Stimulated activated naive CD4-positive, alpha-beta T cell (primary cell): Measurements from ENCODE around the gene ADH5.
"Not testable (repeated sequence)": the region's sequence is repeated elsewhere in the genome, so short reads cannot be mapped to it uniquely, and the experiment has no call there.

Source experiments
- DNase-seq, 6 experiments: peaks; one replicate each; lab custom pipeline; 2025; lab: John Stamatoyannopoulos, UW

ADH5 gene

DNA sequence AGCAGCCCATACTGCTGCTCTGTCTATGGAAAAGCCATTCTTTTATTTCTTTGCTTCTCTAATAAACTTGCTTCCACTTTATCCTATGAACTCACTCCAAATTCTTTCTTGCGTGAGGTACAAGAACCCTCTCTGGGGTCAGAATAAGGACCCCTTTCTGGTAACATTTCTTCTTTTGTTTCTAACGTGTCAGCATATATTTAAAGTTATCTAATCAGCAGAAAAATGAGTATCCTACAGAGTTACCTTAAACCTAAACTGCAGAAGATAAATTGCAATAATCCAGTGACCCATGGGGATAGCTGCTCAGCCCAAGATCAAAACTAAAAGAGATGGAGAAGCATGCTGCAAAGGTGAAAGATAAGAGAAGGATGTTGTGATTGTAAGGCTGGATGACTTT is 4.0 kb downstream of the ADH5 start:
- DNase-seq = no peak

DNA sequence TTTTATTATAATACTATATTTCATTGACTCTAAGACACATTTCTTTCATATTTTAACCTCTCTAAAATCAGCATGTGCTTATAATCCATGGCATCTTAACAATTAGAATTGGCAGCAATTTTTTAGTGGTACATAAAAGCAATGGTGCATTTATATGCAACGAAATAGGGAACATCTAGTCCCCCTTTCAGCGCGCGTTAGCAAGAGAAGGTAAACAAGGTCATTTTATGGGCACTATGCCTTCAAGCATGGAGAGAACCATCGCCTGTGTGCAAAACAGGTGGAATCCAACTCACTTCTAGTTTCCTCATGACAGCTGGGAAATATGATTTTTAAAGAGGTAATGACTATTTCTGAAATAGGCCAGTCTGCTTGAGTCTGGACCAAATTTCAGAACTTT is 6.4 kb downstream of the ADH5 start:
- no peak for DNase-seq

DNA sequence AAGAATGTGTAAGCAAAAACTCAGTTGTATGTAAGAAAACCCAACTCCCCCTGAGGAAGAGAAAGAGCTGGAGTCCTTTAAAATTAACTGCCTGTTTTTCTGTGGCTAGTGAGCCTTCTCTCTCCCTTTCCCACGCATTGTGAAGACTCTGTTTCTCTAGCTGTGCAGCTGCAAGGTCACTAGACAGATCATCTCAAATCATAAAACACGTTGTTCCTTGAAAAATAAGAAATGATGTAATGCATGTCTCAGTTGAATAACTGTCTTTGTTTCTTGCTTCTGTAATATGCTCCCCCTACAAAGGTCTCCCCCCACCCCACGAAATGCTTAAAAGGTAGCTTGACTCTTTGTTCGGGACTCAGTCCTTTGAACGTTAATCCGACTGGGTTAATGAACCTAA is 7.7 kb downstream of the ADH5 start:
- DNase-seq = not testable (repeated sequence)

DNA sequence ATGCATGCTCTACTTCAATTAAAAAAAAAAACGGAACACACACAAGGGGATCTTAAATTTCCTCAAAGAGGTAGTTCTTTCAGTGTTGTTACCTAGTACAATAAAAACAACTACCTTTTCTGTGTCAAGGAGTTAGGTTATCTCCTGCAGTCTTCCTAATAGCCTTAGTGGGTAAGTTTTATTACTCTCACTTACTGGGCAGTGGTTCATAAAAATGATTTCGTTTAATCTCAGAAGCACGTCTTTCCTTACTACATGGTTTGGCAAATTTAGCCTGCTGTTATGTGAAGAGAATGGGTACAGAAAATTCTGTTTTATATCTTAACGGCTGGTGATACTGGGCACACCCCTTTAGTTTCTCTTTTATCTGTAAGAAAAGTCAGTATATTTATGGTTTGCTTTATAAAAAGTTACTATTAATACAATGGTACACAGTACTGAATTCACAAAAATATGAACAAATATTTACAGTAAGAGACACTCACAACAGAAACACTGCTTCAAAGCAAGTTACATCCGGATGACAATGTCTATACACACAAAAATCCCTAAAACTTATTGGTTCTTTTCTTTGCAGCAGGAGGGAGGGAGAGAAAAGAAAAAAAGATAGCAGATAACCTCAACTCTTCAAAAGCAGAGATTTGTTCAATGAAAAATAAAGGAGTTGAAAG is 8.8 kb downstream of the ADH5 start:
- DNase-seq = no peak

DNA sequence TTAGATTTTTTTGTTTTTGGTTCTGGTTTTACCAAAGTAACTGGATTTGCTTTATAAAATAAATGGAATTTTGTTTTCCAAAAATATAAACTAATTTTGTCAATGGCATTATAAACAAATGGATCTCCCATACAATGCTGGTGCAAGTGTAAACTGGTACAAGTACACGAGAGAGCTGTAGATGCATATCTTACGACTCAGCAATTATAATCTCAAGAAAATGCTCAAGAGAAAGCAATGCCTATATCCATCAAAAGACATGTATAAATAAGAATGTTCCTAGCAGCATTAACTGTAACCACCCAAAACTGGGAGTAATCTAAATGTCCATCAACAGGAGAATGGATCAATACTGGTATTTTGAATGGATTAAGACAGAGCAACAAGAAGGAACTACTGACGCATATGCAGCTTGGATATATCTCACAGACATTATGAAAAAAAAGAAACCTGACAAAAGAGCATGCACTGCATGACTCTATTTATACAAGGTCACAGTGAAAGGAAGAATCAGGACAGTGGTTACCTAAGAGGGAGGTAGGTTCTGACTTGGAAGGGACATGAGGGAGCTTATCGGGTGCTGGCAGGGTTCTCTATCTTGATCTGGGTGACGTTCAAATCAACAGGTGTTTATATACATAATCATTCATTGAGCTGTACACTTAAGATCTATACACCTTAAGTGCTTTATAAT is 9.5 kb downstream of the ADH5 start:
- no peak for DNase-seq

DNA sequence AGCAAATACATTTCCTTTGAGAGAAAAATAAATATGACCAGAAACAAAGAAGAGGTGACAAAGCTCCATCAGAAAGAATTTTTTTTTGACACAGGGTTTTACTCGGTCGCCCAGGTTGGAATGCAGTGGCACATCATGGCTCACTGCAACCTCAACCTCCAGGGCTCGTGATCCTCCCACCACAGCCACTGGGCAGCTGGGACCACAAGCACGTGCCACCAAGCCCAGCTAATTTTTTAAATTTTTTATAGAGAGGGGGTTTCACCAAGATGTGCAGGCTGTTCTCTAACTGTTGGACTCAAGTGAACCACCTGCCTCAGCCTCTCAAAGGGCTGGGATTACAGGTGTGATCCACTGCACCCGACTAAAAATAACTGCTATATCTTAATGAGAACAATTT is 10.3 kb downstream of the ADH5 start:
- no peak for DNase-seq

DNA sequence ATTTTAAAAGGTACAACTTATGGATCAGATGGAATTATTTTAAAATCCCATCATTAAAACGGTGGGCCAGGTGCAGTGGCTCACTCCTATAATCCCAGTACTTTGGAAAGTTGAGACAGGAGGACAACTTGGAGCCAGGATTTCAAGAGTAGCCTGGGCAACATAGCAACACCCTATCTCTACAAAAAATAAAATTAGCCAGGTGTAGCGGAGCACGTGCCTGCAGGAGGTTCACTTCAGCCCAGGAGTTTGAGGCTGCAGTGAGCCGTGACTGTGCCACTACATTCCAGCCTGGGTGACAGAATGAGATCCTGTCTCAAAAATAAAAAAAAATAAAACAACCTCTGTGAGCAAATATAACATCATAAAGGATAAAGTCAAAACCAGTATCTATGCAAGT is 11.4 kb downstream of the ADH5 start:
- DNase-seq = no peak

DNA sequence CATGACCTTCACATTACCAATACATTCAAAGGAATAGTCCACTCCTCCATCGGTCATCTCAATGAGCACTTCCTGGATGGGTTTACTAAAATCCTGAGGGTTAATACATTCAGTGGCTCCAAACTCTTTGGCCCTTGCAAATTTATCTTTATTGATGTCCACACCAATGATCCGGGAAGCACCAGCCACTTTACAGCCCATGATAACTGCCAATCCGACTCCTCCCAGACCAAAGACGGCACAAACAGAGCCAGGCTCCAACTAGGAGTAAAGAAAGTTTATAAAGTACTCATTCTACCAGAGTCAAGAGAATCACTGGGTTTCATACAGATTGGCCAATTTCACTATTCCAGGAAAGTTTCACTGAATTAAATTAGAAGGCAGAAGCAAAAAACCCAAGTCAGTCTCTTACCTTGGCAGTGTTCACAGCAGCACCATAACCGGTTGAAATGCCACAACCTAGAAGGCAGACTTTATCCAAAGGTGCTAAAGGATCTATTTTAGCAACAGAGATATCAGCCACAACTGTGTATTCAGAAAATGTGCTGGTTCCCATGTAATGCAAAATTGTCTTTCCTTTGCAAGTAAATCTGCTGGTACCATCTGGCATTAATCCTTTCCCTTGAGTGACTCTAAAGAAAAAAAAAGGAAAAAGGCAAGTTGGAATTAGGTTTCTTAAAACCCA is 12.2 kb downstream of the ADH5 start:
- no peak for DNase-seq

DNA sequence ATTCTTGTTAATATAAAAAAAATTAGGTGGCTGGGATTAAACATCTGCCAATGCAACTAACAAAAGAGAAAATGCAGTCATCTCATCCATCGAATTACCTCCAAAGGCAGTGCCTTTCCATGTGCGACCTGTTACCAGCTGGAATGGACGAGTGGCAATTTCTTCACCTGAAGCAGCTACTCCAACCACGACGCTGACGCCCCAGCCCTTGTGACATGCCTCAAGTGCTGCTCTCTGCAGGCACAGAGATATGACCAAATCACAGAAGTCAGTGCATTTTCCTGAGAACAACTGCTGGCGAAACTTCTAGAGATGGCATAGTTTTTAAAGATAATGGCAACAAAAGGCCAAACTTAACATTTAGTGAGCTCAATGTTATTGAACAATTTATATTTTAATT is 13.8 kb downstream of the ADH5 start:
- DNase-seq = no peak

DNA sequence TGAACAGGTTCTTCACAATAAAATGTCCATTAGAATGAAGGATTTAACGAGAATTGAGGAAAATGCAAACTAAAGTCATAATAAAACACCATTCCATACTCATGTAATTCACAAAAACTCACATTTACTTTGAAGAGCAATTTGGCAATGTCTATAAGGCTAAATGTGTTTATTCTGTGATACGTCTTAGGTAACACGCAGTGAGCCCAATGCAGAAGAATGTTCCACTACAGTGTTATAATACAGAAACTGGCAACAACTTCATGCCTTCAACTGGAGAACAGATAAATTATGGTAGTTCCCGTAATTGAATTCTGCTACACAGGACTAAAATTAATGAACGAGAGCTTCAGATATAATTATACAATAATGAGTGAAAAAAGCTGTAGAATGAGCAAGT is 17.4 kb downstream of the ADH5 start:
- no peak for DNase-seq

DNA sequence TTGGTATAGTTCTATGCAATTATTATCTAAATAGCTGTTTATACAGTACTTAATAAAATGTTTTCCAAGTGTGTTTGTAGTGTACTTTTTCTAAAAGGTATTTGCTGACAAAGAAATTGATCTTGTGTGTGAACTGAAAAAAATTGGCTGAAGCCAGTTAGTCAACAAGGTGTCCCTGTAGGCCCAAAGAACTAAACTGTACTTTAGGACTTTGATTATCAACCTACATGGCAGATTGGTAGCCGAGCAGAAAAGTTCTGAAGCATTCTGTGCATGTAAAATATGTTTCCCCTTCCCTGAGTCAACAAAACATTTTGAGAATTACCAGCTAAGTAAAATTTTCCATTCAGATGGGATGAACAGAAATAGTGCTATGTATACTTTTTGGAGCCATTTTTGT is 21.0 kb downstream of the ADH5 start:
- DNase-seq = no peak

DNA sequence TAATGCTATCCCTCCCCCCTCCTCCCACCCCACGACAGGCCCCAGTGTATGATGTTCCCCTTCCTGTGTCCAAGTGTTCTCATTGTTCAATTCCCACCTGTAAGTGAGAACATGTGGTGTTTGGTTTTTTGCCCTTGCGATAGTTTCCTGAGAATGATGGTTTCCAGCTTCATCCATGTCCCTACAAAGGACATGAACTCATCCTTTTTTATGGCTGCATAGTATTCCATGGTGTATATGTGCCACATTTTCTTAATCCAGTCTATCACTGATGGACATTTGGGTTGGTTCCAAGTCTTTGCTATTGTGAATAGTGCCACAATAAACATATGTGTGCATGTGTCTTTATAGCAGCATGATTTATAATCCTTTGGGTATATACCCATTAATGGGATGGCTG is 23.1 kb downstream of the ADH5 start:
- not testable (repeated sequence) for DNase-seq

DNA sequence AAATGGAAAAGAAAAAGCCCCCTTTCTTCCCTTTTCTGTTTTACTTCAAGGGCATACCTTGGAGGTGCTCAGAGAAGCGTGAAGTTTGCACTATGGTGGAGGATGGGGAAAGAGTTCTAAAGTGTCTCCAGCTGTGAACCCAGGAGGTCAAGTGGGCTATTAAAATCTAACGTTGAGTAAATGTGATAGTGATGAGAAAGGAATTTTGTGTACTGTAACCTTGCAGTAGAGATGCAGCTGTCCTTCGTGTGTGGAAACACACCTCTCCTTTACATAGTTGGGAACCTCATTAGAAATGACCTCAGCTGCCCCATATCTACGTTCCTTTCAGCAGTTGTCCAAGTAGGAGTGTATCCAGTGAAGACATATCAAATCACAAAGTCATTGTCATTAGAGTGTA is 26.5 kb downstream of the ADH5 start:
- no peak for DNase-seq

DNA sequence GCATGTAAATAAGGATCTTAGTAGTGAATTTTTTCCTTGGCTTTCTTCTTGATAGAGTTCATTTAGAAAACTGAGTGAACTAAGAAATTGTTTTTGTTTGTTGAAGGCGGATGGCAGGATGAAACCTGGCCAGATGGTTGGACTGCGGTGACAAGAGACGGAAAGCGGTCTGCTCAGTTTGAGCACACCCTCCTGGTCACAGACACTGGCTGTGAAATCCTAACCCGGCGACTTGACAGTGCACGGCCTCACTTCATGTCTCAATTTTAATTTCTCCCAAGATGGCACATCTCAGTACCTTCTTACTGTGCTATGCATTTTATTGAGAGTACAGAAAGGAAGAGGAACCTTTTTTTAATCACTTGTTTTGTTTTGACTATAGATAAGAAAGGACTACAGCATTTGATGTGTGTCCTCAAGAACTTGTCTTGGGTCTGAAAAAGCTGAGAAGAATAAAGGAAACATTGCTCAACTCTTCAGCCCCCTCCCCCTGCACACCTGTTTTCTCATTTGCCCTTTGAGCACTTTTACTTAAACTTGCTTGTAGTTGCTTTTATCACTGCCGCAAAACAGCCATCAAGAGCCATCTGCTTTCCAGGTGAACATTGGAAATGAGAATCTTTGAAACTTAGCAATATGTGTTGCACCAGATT is 27.4 kb downstream of the ADH5 start:
- no peak for DNase-seq

DNA sequence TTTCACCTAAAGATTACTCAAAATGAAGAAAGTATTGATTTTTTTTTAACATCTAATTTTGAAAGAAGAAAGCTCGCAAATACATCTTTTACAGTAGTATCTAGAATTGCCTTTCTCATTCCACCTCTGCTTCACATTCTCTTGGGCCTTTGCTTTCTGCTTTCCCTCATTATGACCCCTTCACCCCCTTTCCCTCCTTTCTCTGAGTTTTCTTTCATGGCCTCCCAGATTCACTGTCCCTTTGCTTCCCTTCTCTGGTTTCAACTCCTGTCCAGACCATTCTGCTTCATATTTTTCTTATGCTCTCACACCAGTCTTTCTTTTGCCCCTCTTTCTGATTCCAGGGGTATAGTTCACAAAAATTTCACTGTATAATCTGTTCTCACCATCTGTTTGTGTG is 29.0 kb downstream of the ADH5 start:
- DNase-seq = no peak

DNA sequence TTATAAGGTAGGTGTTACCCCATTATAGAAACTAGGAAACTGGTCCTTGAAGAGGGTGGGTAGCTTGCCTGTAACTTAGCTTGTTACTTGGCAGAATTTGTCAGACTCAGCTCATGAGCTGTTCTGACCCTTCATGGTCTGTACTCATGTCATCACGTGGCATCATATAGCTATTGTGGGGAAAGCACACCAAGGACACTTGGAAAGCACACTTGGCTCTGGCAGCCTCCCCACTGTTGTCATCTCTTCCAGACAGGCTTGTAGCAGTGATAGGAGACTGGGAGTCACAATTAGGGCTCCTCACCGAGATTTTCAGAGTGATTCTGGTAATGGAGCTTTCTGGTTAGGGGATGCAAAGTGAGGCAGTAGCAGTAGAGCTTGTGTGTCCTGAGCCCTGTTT is 30.4 kb downstream of the ADH5 start:
- no peak for DNase-seq

DNA sequence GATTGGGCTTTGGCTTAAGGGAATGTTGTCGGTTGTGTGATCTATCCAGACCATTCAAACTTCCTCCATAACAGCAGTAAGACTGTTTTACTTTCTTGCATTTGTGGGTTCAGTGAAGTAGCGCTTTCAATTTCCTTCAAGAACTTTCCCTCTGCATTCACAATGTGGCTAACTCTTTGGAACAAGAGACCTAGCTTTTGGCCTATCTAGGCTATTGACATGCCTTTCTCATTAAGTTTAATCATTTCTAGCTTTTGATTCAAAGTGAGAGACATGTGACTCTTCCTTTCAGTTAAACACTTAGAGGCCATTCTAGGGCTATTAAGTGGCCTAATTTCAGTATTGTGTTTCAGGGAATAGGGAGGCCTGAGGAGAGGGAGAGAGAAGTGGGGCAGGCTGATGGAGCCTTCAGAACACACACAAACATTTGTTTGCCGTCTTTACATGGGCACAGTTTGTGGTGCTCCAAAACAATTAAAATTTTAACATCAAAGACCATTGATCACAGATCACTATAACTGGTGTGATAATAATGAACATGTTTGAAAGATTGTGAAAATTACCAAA is 34.1 kb downstream of the ADH5 start:
- DNase-seq = no peak

DNA sequence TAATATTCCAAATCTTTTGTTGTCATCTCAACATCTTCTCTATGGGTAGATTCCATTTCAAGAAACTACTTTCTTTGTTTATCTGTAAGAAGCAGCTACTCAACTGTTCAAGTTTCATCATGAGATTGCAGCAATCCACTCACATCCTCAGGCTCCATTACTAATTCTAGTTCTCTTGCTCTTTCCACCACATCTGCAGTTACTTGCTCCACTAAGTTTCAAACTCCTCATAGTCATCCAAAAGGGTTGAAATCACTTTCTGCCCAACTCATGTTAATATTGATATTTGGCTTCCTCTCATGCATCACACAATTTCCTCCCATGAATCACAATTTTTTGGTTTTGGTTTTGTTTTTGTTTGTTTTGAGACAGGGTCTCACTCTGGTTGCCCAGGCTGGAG is 35.7 kb downstream of the ADH5 start:
- no peak for DNase-seq

DNA sequence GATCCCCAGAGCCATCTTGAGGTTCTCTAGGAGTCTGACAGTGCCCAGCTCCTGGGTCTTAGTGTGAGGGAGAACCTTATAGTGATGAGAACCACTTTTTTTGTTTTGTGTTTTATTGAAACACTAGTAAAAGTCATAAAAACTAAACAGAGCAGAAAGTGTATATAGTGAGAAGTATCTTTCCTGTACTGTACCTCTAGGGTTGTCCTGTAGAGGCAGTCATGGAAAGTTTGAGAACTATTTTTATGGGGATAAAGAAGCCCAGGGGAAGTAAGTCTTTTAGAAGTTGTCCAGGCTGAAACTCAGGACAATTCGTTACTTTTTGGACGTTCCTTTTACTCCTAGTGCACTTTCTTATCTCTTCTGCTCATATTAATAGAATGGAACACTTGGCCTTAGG is 40.9 kb downstream of the ADH5 start:
- DNase-seq = no peak

DNA sequence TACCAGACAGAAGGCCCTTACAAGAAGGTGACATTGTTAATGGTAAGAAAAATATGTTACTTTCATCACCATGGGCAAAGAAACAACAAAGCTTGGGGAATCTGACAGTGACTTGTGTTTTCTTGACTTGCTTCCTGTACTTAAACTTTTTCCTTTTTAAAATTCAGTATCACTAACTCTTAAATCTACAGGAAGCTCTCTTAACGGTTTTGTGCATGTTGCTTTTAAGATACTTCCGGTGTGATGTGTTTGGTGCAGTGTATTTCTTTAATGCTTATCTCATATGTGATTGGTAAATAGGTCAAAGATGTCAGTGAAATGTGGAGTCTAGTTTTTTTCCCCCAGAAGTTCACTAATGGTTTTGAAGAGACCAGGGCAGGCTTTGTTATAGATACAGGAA is 45.2 kb downstream of the ADH5 start:
- DNase-seq = peak in 3 of 6 experiments; percentile 66 to 72 (median 67)

DNA sequence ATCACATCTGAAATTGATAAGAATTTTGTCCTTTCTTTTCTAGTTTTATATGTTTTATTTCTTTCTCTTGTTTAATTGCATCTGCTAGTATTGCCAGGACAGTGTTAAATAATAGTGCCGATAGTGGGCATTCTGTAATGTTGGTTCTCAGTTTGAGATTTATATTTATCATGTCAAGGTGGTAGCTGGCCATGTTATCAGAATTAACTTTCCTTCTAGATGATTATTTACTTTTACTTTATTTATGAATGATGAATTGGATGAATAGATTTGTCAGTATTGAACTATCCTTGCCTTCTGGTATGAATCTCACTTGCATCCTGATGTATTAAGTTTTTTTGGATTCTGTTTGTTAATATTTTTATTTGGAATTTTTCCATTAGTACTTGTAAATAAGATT is 50.4 kb downstream of the ADH5 start:
- no peak for DNase-seq

DNA sequence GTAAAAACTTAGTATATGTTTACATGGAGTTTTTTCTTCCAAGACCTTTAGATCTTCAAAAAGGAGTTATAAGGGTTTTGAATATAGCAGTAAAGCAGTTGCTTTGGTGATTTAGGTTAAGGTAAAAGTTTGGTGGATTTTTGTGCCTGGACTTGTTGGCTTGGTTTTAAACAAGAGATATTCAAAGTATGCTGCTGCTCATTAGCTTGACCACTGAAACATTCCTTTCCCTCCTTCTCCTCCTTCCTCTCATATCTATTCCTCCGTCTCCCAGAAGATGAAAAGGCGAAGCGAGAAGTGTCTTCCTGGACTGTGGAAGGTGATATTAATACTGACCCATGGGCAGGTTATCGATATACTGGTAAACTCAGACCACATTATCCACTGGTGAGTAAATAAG is 54.6 kb downstream of the ADH5 start:
- DNase-seq = no peak

DNA sequence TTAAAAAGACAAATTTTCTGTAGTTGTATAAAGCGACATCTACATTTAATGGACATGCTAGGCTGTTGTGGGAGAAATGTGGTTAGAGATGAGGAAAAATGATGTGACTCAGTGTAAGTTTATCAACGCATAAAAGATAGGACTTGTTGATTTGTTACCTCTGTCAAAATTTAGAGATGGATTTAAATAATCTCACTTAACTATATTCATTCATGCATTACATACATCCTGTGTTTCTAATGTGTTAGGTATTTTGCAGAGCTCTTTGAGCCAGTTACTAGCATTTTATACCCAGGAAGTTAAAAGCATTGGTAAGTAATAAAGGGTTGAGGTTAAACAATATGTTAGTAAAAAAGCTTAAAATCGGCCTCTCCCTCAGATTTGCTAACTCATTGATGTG is 58.7 kb downstream of the ADH5 start:
- DNase-seq = no peak
